Neural progenitor cell (in vitro differentiated cells): ENCODE results near the gene RSPH6A. TPM values are rescaled to one million over a fixed set of nuclear protein-coding genes. Genes with fewer than 3 reads are reported as not detected.
A peak's percentile ranks its signal among the peaks of the same experiment; 100 is the strongest.

Experiments used
- DNase-seq: peaks from one replicate; pipeline ENCODE4 v3.0.0-alpha.2; 2016; ENCODE audit warnings: low spot score
- H2AFZ ChIP-seq: fragments of 200-600 bp; sonication (generic); replicated peaks from 2 replicates; pipeline ENCODE4 v1.6.1; 2016; ENCODE audit warnings: antibody characterized with exemption
- H3F3A ChIP-seq: fragments of 200-600 bp; sonication (generic); 2 replicates; pipeline ENCODE4 v1.6.1; 2016; ENCODE audit warnings: antibody characterized with exemption, low read depth
- H3K27ac ChIP-seq: fragments of 200-600 bp; sonication (generic); 2 replicates; pipeline ENCODE4 v1.5.1; 2016; ENCODE audit warnings: mild to moderate bottlenecking
- H3K27me3 ChIP-seq: fragments of 200-600 bp; sonication (generic); 2 replicates; pipeline ENCODE4 v1.6.1; 2016; ENCODE audit warnings: mild to moderate bottlenecking, moderate library complexity
- H3K36me3 ChIP-seq: fragments of 200-600 bp; sonication (generic); 2 replicates; pipeline ENCODE4 v1.5.1; 2016
- H3K4me1 ChIP-seq: fragments of 200-600 bp; sonication (generic); 2 replicates; pipeline ENCODE4 v1.6.1; 2016; ENCODE audit warnings: mixed run types
- H3K4me2 ChIP-seq: fragments of 200-600 bp; sonication (generic); 2 replicates; pipeline ENCODE4 v1.6.1; 2016
- H3K4me3 ChIP-seq: fragments of 200-600 bp; sonication (generic); 2 replicates; pipeline ENCODE4 v1.5.1; 2016
- H3K79me2 ChIP-seq: fragments of 200-600 bp; sonication (generic); 2 replicates; pipeline ENCODE4 v1.6.1; 2016; ENCODE audit warnings: low read depth
- H3K9ac ChIP-seq: fragments of 200-600 bp; sonication (generic); 2 replicates; pipeline ENCODE4 v1.6.1; 2016
- H3K9me3 ChIP-seq: fragments of 200-600 bp; sonication (generic); 2 replicates; pipeline ENCODE4 v1.5.1; 2016; ENCODE audit warnings: low read depth
- H4K20me1 ChIP-seq: fragments of 200-600 bp; sonication (generic); 2 replicates; pipeline ENCODE4 v1.6.1; 2016; ENCODE audit warnings: low read depth
- H3K27ac Mint-ChIP-seq: 3 replicates; pipeline ENCODE4 v1.8.0; 2021; ENCODE audit warnings: mixed read lengths
- H3K27me3 Mint-ChIP-seq: 2 replicates; pipeline ENCODE4 v1.8.0; 2022; ENCODE audit warnings: low read depth, mild to moderate bottlenecking, inconsistent platforms, moderate library complexity, mixed read lengths; ENCODE audit not compliant: insufficient read depth
- H3K36me3 Mint-ChIP-seq: 3 replicates; pipeline ENCODE4 v1.8.0; 2021; ENCODE audit warnings: mixed read lengths
- H3K4me1 Mint-ChIP-seq: 3 replicates; pipeline ENCODE4 v1.8.0; 2021; ENCODE audit warnings: mixed read lengths
- H3K4me3 Mint-ChIP-seq: 3 replicates; pipeline ENCODE4 v1.8.0; 2021; ENCODE audit warnings: mild to moderate bottlenecking, moderate library complexity, mixed read lengths
- H3K9me3 Mint-ChIP-seq: 3 replicates; pipeline ENCODE4 v1.8.0; 2020; ENCODE audit warnings: mixed read lengths
- EZH2 ChIP-seq: fragments of 200-600 bp; sonication (generic); IDR thresholded peaks from 2 replicates; pipeline ENCODE4 v1.6.1; 2017; ENCODE audit warnings: antibody characterized with exemption, mild to moderate bottlenecking, moderate library complexity
- EZH2phosphoT487 ChIP-seq: fragments of 200-600 bp; sonication (generic); IDR thresholded peaks from 2 replicates; pipeline ENCODE4 v1.6.1; 2017; ENCODE audit warnings: antibody characterized with exemption
- total RNA-seq: library from RNA; depleted of rRNA; stranded (reverse); fragments of >200 nt; gene quantifications from 2 replicates; pipeline ENCODE4 v1.2.3, GENCODE V29; 2015; ENCODE audit warnings: low replicate concordance
- TF ChIP-seq, protein P1 (sequence below): fragments of 200-600 bp; sonication (generic); IDR thresholded peaks from 2 replicates; pipeline ENCODE4 v1.5.1; 2017; ENCODE audit warnings: antibody characterized with exemption, mild to moderate bottlenecking

RSPH6A gene
- total RNA-seq, 1 donor from 2014 or later: not detected

DNA sequence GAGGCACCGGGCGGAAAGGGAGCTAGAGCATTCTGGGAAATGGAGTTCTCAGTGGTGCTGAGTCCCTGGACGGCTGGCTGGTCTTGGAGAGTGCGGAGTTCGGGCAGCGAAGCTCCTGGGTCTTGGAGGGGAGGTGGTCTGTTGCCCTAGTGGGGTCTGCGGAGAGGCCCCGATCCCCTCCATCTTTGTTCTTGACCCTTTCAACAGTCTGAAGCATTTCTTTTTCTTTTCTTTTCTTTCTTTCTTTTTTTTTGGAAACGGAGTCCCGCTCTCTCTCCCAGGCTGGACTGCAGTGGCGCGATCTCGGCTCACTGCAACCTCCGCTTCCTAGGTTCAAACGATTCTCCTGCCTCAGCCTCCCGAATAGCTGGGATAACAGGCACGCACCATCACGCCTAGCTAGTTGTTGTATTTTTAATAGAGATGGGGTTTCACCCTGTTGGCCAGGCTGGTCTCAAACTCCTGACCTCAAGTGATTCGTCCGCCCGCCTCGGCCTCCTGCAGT lies 48.3 kb upstream of the RSPH6A start:
- Mint-ChIP-seq H3K27ac (peak overlapping the region; percentile 69), H3K36me3 (peaks cover 8% of the 10 kb centered on the region)

DNA sequence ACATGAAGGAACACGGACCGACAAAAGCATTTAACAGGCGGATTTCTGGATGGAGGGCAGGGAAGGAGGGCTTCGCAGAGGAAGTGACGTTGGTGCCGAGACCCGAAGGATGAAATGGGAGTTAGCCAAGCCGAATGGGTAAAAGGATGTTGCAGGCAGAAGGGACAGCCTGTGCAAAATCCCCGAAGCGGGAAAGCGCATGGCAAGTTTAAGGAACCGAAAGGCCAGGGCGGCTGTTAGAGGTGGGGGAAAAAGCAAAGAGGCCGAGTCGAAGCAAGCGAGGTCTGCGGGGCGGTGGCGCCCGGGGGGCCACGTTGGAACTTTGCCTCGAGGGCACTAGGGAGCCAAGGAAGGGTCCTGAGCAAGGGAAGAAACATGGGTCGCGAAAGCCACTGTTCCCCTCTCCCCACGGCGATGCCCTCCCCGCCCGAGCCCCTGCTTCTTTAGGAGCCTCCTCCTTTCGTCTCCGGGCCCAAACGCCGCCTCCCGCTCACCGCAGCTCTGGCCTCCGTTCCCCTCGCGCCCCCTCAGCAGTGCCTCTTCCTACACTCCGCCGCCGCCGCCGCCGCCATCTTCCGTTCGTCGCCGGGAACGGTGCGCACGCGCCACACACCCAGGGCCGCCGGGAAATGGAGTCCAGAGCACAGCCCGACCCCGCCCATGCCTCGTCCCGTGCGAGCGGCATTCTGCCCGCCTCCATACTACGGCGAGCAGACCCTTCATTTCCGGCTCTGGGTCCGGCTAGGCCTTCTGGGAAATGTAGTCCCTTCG lies 47.6 kb upstream of the RSPH6A start, which contains the start of gene SYMPK:
SYMPK (minus strand) TSS at position 584 of the 771 bp plus-strand sequence. CDS start 8,652 bp downstream, outside the sequence.
- Histone ChIP-seq H4K20me1 (peaks cover 6% of the 10 kb centered on the region), H2AFZ (peak within 1 kb of the TSS; percentile 98), H3K4me1 (peaks cover 4% of the 10 kb centered on the region), H3K27me3 (peaks cover 8% of the 10 kb centered on the region), H3K9me3 (no peaks in the 10 kb centered on the region), H3K36me3 (no peaks in the 10 kb centered on the region), H3K9ac (peak within 1 kb of the TSS; percentile 60), H3K27ac (peak within 1 kb of the TSS; percentile 55), H3K4me2 (peak within 1 kb of the TSS; percentile 79), H3F3A (peaks cover 29% of the 10 kb centered on the region), H3K4me3 (peak within 1 kb of the TSS; percentile 82), H3K79me2 (peaks cover 63% of the 10 kb centered on the region)
- peak; percentile 100 for DNase-seq
- Mint-ChIP-seq H3K27ac (peak within 1 kb of the TSS; percentile 81), H3K9me3 (peaks cover 2% of the 10 kb centered on the region), H3K27me3 (peaks cover 37% of the 10 kb centered on the region), H3K36me3 (peaks cover 11% of the 10 kb centered on the region), H3K4me3 (peak within 1 kb of the TSS; percentile 93), H3K4me1 (peaks cover 13% of the 10 kb centered on the region)
- no peak for TF ChIP-seq EZH2
- TF ChIP-seq, protein P1, sequence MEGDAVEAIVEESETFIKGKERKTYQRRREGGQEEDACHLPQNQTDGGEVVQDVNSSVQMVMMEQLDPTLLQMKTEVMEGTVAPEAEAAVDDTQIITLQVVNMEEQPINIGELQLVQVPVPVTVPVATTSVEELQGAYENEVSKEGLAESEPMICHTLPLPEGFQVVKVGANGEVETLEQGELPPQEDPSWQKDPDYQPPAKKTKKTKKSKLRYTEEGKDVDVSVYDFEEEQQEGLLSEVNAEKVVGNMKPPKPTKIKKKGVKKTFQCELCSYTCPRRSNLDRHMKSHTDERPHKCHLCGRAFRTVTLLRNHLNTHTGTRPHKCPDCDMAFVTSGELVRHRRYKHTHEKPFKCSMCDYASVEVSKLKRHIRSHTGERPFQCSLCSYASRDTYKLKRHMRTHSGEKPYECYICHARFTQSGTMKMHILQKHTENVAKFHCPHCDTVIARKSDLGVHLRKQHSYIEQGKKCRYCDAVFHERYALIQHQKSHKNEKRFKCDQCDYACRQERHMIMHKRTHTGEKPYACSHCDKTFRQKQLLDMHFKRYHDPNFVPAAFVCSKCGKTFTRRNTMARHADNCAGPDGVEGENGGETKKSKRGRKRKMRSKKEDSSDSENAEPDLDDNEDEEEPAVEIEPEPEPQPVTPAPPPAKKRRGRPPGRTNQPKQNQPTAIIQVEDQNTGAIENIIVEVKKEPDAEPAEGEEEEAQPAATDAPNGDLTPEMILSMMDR: peak; percentile 1

More for the DNA sequence above, 48.3 kb upstream of the RSPH6A start:
- H3K9ac ChIP-seq: no peak overlapping the region
- peaks cover 6% of the 10 kb centered on the region for H4K20me1 ChIP-seq
- H3K4me3 ChIP-seq: peak overlapping the region; percentile 82
- peaks cover 57% of the 10 kb centered on the region for H3K79me2 ChIP-seq
- peaks cover 29% of the 10 kb centered on the region for H3F3A ChIP-seq
- H3K9me3 ChIP-seq: no peaks in the 10 kb centered on the region
- peaks cover 8% of the 10 kb centered on the region for H3K27me3 ChIP-seq
- peaks cover 4% of the 10 kb centered on the region for H3K4me1 ChIP-seq
- TF ChIP-seq EZH2 (no peak), EZH2phosphoT487 (no peak)
- TF ChIP-seq, protein P1: no peak
- H3K4me3 Mint-ChIP-seq: peak overlapping the region; percentile 93
- no peak for DNase-seq
- H2AFZ ChIP-seq: peak overlapping the region; percentile 98
- peak overlapping the region; percentile 79 for H3K4me2 ChIP-seq
- H3K4me1 Mint-ChIP-seq: peaks cover 13% of the 10 kb centered on the region
- peaks cover 40% of the 10 kb centered on the region for H3K27me3 Mint-ChIP-seq
- no peak overlapping the region for H3K27ac ChIP-seq
- H3K9me3 Mint-ChIP-seq: peaks cover 2% of the 10 kb centered on the region
- no peaks in the 10 kb centered on the region for H3K36me3 ChIP-seq

GRCh38 chr19:45862271-45862563 lies 47.1 kb upstream of the RSPH6A start:
- peaks cover 11% of the 10 kb centered on the region for H3K36me3 Mint-ChIP-seq
- H3F3A ChIP-seq: peaks cover 29% of the 10 kb centered on the region
- H3K27me3 Mint-ChIP-seq: peaks cover 34% of the 10 kb centered on the region
- TF ChIP-seq, protein P1: peak; percentile 1
- TF ChIP-seq EZH2 (no peak), EZH2phosphoT487 (no peak)
- peak overlapping the region; percentile 81 for H3K27ac Mint-ChIP-seq
- peaks cover 67% of the 10 kb centered on the region for H3K79me2 ChIP-seq
- peaks cover 6% of the 10 kb centered on the region for H4K20me1 ChIP-seq
- peaks cover 13% of the 10 kb centered on the region for H3K4me1 Mint-ChIP-seq
- peaks cover 8% of the 10 kb centered on the region for H3K27me3 ChIP-seq
- peaks cover 2% of the 10 kb centered on the region for H3K9me3 Mint-ChIP-seq
- no peaks in the 10 kb centered on the region for H3K9me3 ChIP-seq
- no peaks in the 10 kb centered on the region for H3K36me3 ChIP-seq
- H3K4me2 ChIP-seq: peak overlapping the region; percentile 79
- peak overlapping the region; percentile 93 for H3K4me3 Mint-ChIP-seq
- no peak overlapping the region for H3K27ac ChIP-seq
- H3K4me3 ChIP-seq: peak overlapping the region; percentile 82
- DNase-seq: no peak
- peak overlapping the region; percentile 74 for H2AFZ ChIP-seq
- H3K4me1 ChIP-seq: peaks cover 4% of the 10 kb centered on the region
- H3K9ac ChIP-seq: peak overlapping the region; percentile 60
